AG08395 (cell line): ENCODE data around the gene PARP1.

Source experiments
- DNase-seq: peaks from one replicate; pipeline ENCODE4 v3.0.0; 2012; ENCODE audit warnings: mixed read lengths, low spot score

The PARP1 gene

DNA sequence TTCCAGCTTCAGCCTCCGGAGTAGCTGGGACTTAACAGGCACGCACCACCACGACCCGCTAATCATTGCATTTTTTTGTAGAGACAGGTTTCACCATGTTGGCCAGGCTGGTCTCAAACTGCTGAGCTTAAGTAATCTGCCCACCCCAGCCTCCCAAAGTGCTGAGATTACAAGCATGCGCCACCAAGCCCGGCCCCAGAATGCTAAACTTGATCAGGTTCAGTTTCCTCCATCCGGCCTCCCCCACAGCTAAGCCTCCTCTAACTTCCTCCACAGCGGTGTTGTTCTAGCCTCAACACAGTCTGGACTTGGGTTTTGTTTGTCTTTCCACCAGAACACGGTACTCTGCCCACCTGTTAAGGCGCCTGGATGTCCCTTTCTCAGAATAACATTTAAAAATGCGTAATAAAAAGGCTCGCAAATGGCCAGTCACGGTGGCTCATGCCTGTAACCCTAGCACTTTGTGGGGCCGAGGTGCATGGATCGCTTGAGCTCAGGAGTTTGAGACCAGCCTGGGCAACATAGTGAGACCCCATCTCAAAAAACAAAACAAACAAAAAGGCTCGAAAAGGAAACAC, 2.4 kb downstream of the PARP1 start:
- no peak for DNase-seq

DNA sequence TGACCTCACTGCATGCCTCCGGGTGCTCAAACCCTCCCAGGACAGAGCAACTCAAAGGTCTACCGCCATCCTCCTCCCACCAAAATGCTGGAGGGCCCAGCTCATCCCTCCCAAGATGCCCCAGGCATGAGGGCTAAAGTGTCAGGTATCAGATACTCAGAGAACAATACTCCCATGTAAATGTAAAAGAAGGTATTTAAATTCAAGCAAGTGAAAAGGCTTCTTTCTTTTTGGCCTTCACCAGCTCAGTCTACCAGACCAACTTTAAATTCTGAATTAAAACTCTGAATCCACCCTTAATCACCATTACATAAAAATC, 3.0 kb downstream of the PARP1 start:
- DNase-seq = no peak

DNA sequence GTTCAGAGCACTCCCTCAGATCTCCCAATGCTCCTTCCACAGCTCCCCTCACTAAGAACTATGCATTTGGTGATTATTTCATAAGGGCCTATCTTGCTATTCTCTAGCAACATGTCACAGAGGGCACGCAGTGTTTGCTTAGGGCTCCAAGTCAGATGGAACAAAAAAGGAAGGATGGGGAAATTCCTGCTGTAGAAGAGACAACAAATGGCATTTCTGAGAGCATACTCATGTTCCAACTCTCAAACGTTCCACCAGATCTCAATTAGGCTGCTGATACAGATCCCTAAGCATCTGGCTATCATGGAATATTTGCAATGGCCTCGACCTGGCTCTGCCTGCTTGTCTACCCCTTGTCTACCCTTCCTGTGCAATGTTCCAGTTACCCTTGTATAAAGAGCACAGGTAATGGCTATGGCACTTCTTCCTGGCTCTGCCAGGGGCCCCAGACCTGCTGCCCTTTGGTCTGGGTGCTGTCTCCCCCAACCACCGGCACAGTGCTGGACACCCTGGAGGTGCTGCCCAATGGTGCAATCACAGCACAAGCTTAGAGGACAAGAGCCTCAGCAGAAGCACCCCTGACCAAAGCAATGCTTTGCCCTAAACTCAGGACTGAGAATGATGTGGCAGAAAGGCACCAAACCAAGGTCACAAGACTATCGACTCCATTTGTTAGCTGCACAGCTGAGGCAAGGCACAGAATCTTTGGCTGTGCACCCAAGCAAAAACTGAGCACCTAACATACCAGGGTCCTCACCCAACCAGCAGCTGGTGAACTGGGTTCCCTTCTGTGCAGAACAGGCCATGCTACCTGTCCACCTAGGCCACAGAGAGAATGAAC, 3.6 kb downstream of the PARP1 start:
- DNase-seq = peak; percentile 50

GRCh38 chr1:226403201-226404034, 4.5 kb downstream of the PARP1 start:
- DNase-seq = peak; percentile 44

- no peak for DNase-seq
These were observed 5.1 kb downstream of the PARP1 start for GRCh38 chr1:226402739-226403165.

GRCh38 chr1:226401355-226402303, 6.3 kb downstream of the PARP1 start:
- DNase-seq = no peak

DNA sequence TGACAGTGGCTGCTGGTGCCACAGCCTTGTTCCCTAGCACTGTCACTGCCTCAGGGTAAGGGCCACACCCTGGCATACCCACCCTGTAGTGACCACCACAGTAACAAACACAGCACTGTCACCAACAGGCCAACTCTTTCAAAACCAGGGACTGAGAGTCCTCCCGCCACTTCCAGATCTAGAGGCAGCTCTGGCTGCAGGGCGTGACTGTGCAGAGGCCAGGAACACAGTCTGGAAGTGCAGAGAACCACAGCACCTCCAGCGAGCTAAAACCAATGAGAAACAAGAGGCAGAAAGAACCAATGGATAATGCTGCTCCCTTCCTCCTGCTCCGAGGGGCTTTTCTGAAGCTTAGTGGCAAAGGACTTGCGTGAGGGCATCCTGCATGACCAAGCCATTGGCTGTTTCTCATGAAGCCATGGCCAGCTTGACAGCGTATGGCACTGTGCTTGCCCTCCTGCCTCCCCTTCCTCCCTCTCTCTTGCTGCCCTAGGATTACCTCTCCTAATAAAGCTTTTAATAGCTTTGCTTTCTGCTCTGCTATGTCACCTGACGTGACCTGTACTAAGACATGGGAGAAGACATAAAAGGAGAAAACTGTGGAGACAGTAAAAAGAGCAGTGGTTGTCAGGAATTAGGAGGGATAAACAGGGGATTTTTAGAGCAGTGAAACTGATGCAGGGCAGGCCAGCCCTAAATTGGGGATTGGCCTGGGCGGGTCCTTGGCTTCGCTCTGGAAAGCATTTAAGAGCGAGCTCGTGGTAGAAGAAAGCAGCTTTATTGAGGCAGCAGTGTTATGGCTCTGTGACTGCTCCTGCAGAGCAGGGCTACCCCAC, 7.2 kb downstream of the PARP1 start:
- DNase-seq = no peak

DNA sequence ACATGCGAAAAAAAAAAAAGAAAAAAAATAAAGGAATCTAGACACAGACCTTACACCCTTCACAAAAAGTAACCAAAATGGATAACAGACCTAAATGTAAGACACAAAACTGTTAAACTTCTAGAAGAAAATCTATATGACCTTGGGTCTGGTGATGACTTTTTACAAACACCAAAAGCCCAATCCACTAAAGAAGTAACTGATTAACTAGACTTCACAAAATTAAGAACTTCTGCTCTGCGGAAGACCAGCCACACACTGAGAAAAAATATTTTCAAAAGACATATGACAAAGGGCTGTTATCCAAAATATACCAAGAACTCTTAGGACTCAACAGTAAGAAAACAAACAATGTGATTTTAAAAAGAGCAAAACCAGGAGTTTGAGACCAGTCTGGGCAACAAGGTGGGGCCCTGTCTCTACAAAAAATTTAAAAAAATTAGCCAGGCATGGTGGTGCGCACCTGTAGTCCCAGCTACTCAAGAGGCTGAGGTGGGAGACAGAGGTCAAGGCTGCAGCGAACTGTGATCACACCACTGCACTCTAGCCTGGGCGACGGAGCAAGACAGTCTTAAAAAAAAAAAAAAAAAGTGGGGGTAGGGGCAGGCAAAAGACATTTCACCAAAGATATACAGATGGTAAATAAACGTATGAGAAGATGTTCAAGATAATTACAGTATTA, 9.8 kb downstream of the PARP1 start:
- DNase-seq = no peak

- no peak for DNase-seq
These were observed 10.6 kb downstream of the PARP1 start for GRCh38 chr1:226397011-226397926.

GRCh38 chr1:226395753-226396152, 12.1 kb downstream of the PARP1 start:
- no peak for DNase-seq

- DNase-seq = no peak
These were observed 13.4 kb downstream of the PARP1 start for GRCh38 chr1:226394462-226394861.

DNA sequence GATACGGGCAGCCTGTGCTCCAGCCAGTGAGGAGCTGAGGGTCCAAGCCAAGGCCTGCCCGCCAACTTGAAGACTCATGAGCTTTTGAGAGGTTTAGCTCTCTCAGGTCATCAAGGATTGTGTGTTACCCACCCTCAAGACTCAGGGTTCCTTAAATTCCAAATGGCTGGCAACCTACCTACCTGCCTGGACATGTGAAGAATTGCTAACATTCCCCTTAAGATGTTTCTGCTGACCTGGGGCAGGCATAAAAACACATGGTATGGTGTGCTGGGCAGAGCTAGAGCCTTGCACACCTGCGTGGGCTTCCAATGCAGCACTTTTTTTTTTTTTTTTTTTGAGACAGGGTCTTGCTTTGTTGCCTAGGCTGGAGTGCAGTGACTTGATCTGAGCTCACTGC, 17.2 kb downstream of the PARP1 start:
- no peak for DNase-seq

GRCh38 chr1:226388131-226388530, 19.8 kb downstream of the PARP1 start:
- no peak for DNase-seq

DNA sequence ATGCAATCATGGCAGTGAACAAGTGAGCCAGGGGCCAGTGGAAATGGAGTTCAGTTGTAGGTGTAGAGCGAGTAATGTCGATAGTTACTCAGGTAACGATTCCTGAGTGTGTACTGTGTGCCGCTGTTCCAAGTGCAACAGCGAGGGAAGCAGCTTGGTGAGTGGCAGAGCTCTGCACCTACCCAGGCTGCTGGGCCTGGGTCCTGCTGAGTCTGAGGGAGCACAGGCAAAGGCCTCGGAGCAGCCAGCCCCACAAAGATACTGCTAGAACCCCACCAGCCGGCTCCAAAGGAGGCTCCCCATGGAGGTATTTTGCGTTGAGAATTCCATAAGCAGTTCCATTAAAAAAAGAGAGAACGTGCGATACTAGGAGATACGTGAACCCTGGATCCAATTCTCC, 23.2 kb downstream of the PARP1 start:
- DNase-seq = no peak

- no peak for DNase-seq
These were observed 23.9 kb downstream of the PARP1 start for GRCh38 chr1:226384040-226384439.

GRCh38 chr1:226382030-226382429, 25.9 kb downstream of the PARP1 start:
- no peak for DNase-seq

DNA sequence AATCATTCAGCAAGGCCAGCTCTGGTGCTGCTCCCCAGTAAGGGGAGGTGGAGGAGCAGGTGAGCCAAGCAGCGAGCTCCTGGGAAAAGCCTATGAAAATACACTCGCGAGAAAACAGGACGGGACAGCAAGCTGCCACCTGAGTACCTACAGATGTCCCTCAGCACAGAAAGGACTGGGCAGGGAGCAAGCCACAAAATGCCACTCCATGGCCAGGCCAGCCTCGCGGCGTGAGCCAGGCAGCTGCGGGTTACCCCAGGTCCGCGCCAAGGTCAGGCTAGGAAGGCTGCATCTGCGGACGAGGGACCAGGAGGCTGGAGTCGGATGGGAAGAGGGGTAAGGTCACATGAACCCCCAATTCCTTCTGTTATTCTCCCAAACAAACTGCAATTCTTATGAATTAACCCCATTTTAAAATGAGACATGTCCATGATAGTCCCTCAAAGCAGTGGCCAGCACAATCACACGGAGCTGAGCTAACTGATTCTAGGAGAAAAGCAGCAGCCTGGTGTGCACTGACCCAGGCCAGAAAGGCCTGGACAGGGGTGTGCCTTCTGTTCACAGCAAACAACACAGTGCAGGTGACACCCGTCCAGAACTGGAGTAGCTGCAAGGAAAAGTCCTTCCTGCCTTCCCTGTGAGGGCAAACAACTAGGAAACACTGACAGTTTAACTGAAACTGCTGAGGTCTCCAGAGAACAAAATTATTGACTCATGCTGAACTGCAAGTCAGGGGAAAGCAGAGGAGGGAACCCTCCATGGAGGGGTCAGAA, 26.5 kb downstream of the PARP1 start:
- no peak for DNase-seq

- no peak for DNase-seq
These were observed 29.8 kb downstream of the PARP1 start for GRCh38 chr1:226378071-226378470.
